Measurements from ENCODE around the gene UNKL.

- TF ChIP-seq CTCF (IDR thresholded peaks at IDR 0.05) (no peak), EZH2 (IDR thresholded peaks at IDR 0.05; ENCODE audit: borderline replicate concordance, insufficient read depth, low read depth, low read length, poor library complexity, severe bottlenecking) (no peak)
Measured at GRCh38 chr16:1392826-1393225, 21.7 kb downstream of the UNKL start.

Data from B cell (primary cell).